OCI-LY7 (cell line): Measurements from ENCODE around the gene IMP4. TPM values are rescaled to one million over a fixed set of nuclear protein-coding genes. Genes with fewer than 3 reads are reported as not detected.

ENCODE experiments used
- BruUV-seq: library from RNA; stranded (reverse); fragments of 400-500 nt; replicated peaks from 2 replicates; lab custom pipeline; 2021; lab: Mats Ljungman, UMichigan
- CTCF ChIA-PET: fragments of 300-600 bp; sonication (Branson Sonifier 250); formaldehyde crosslinking; loops from one replicate; lab custom pipeline; 2022; ENCODE audit warnings: antibody characterized with exemption; ENCODE audit not compliant: unreplicated experiment; lab: Charles Lee
- POLR2A ChIA-PET: fragments of 300-600 bp; sonication (Branson Sonifier 250); formaldehyde crosslinking; loops from one replicate; lab custom pipeline; 2022; ENCODE audit warnings: antibody characterized with exemption; lab: Charles Lee
- DNase-seq: peaks from one replicate; pipeline ENCODE4 v3.0.0-alpha.2; 2015; ENCODE audit warnings: low spot score
- H2AFZ ChIP-seq: fragments of 200-600 bp; sonication (generic), shearing (Covaris generic); 2 replicates; pipeline ENCODE4 v1.6.1; 2014; ENCODE audit warnings: mild to moderate bottlenecking, antibody characterized with exemption, low read length, moderate library complexity
- H3K27ac ChIP-seq: fragments of 200-600 bp; sonication (generic); 2 replicates; pipeline ENCODE4 v1.5.1; 2014; ENCODE audit warnings: mixed run types, low read depth, mild to moderate bottlenecking, moderate library complexity, low read length, inconsistent platforms; ENCODE audit not compliant: poor library complexity, severe bottlenecking
- H3K36me3 ChIP-seq: fragments of 200-600 bp; sonication (generic); 2 replicates; pipeline ENCODE4 v1.6.1; 2014; ENCODE audit warnings: mild to moderate bottlenecking, antibody characterized with exemption, low read length, moderate library complexity, mixed read lengths; ENCODE audit not compliant: insufficient read depth
- H3K4me1 ChIP-seq: fragments of 200-600 bp; sonication (generic); 2 replicates; pipeline ENCODE4 v1.5.1; 2014; ENCODE audit warnings: mild to moderate bottlenecking, low read length; ENCODE audit not compliant: insufficient read depth, poor library complexity, severe bottlenecking
- H3K4me2 ChIP-seq: fragments of 200-600 bp; sonication (generic); 2 replicates; pipeline ENCODE4 v1.6.1; 2014; ENCODE audit warnings: mild to moderate bottlenecking, low read length
- H3K4me3 ChIP-seq: fragments of 200-600 bp; sonication (generic); 2 replicates; pipeline ENCODE4 v1.5.1; 2014; ENCODE audit warnings: mild to moderate bottlenecking, low read depth, low read length; ENCODE audit not compliant: poor library complexity, severe bottlenecking
- H3K79me2 ChIP-seq: fragments of 200-600 bp; sonication (generic); 2 replicates; pipeline ENCODE4 v1.6.1; 2016; ENCODE audit warnings: low read depth, mild to moderate bottlenecking, low read length, moderate library complexity, mixed read lengths; ENCODE audit not compliant: insufficient read depth
- H3K9me2 ChIP-seq: fragments of 200-600 bp; sonication (generic); 2 replicates; pipeline ENCODE4 v1.6.1; 2016; ENCODE audit warnings: mild to moderate bottlenecking, low read length, mixed read lengths; ENCODE audit not compliant: insufficient read depth
- H3K9me3 ChIP-seq: fragments of 200-600 bp; sonication (generic); 2 replicates; pipeline ENCODE4 v1.6.1; 2014; ENCODE audit warnings: mild to moderate bottlenecking, mixed run types, low read length, mixed read lengths
- H4K20me1 ChIP-seq: fragments of 200-600 bp; sonication (generic); 2 replicates; pipeline ENCODE4 v1.6.1; 2014; ENCODE audit warnings: mild to moderate bottlenecking, antibody characterized with exemption, low read length, moderate library complexity, mixed read lengths; ENCODE audit not compliant: insufficient read depth
- EZH2phosphoT487 ChIP-seq: fragments of 200-600 bp; sonication (generic); IDR thresholded peaks from 2 replicates; pipeline ENCODE4 v1.6.1; 2018; ENCODE audit warnings: low read depth, borderline replicate concordance, mild to moderate bottlenecking, mixed run types, antibody characterized with exemption, low read length, moderate library complexity, mixed read lengths
- intact Hi-C: fragments of 100-400 bp; cut with micrococcal nuclease; formaldehyde crosslinking; loops from one replicate; pipeline ENCODE4 v1.10.0; 2022; ENCODE audit not compliant: unreplicated experiment
- total RNA-seq, 2 experiments: library from RNA; depleted of rRNA in 1 of 2; stranded (reverse); fragments of >200 nt in 1 of 2; shearing (Covaris generic) in 1 of 2; gene quantifications; 2 replicates each; pipeline ENCODE4 v1.2.3, GENCODE V29; 2014 to 2022
- TF ChIP-seq, protein P1 (sequence below): fragments of 200-600 bp; sonication (generic); conservative IDR thresholded peaks from 2 replicates; pipeline ENCODE4 v1.5.1; 2014; ENCODE audit warnings: mild to moderate bottlenecking, antibody characterized with exemption, low read length, moderate library complexity, mixed read lengths

The IMP4 gene
- total RNA-seq, 2 experiments from 2014 or later = 266 to 314 TPM

- Histone ChIP-seq H3K4me3 (no peak overlapping the region), H3K79me2 (no peaks in the 10 kb centered on the region), H3K4me2 (no peak overlapping the region), H3K27ac (no peak overlapping the region), H2AFZ (no peak overlapping the region), H3K9me3 (no peaks in the 10 kb centered on the region), H4K20me1 (no peaks in the 10 kb centered on the region), H3K9me2 (no peaks in the 10 kb centered on the region), H3K4me1 (peaks cover 14% of the 10 kb centered on the region), H3K36me3 (no peaks in the 10 kb centered on the region)
- intact Hi-C loops = loop anchor here (10.0 kb wide), 1 partner anchor 1225 kb away; no protein-coding TSS in a partner anchor
- CTCF ChIA-PET = no interaction called here
- DNase-seq = no peak
- no peak for TF ChIP-seq EZH2phosphoT487
- TF ChIP-seq, protein P1, sequence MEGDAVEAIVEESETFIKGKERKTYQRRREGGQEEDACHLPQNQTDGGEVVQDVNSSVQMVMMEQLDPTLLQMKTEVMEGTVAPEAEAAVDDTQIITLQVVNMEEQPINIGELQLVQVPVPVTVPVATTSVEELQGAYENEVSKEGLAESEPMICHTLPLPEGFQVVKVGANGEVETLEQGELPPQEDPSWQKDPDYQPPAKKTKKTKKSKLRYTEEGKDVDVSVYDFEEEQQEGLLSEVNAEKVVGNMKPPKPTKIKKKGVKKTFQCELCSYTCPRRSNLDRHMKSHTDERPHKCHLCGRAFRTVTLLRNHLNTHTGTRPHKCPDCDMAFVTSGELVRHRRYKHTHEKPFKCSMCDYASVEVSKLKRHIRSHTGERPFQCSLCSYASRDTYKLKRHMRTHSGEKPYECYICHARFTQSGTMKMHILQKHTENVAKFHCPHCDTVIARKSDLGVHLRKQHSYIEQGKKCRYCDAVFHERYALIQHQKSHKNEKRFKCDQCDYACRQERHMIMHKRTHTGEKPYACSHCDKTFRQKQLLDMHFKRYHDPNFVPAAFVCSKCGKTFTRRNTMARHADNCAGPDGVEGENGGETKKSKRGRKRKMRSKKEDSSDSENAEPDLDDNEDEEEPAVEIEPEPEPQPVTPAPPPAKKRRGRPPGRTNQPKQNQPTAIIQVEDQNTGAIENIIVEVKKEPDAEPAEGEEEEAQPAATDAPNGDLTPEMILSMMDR = no peak
- POLR2A ChIA-PET = no interaction called here
- no TSS peak for BruUV-seq
These were observed 16.8 kb downstream of the IMP4 start for GRCh38 chr2:130359466-130359865.

GRCh38 chr2:130363479-130363878, 20.8 kb downstream of the IMP4 start:
- H3K4me1 ChIP-seq = peaks cover 2% of the 10 kb centered on the region
- POLR2A ChIA-PET = no interaction called here
- CTCF ChIA-PET = no interaction called here
- H4K20me1 ChIP-seq = no peaks in the 10 kb centered on the region
- H3K4me3 ChIP-seq = no peak overlapping the region
- H3K79me2 ChIP-seq = no peaks in the 10 kb centered on the region
- H2AFZ ChIP-seq = no peak overlapping the region
- intact Hi-C loops = no loop called here
- no TSS peak for BruUV-seq
- no peak overlapping the region for H3K27ac ChIP-seq
- DNase-seq = no peak
- no peaks in the 10 kb centered on the region; the same call in 1 of the 2 replicates for H3K36me3 ChIP-seq
- H3K4me2 ChIP-seq = no peak overlapping the region
- no peak for TF ChIP-seq EZH2phosphoT487
- TF ChIP-seq, protein P1 = no peak
- peaks cover 11% of the 10 kb centered on the region; the same call in 1 of the 2 replicates for H3K9me3 ChIP-seq
- no peaks in the 10 kb centered on the region for H3K9me2 ChIP-seq

- Histone ChIP-seq H4K20me1 (no peaks in the 10 kb centered on the region), H3K9me2 (no peaks in the 10 kb centered on the region), H2AFZ (no peak overlapping the region), H3K9me3 (peaks cover 11% of the 10 kb centered on the region; the same call in 1 of the 2 replicates), H3K36me3 (no peaks in the 10 kb centered on the region; the same call in 1 of the 2 replicates), H3K4me1 (peaks cover 18% of the 10 kb centered on the region), H3K27ac (no peak overlapping the region), H3K4me3 (no peak overlapping the region), H3K4me2 (no peak overlapping the region), H3K79me2 (no peaks in the 10 kb centered on the region)
- ChIA-PET POLR2A (no interaction called here), CTCF (no interaction called here)
- BruUV-seq = no TSS peak
- intact Hi-C loops = no loop called here
- TF ChIP-seq, protein P1 = no peak
- TF ChIP-seq EZH2phosphoT487 = no peak
- no peak for DNase-seq
These were observed 22.4 kb downstream of the IMP4 start for GRCh38 chr2:130365075-130365474.
